GM12865 (cell line): Measurements from ENCODE around the gene TICAM2.
A peak's percentile ranks its signal among the peaks of the same experiment; 100 is the strongest.

ENCODE experiments used
- DNase-seq: peaks from one replicate; pipeline ENCODE4 v3.0.0; 2010; ENCODE audit warnings: low read depth
- H3K4me3 ChIP-seq: 2 replicates; pipeline ENCODE4 v1.5.1; 2011; ENCODE audit warnings: mild to moderate bottlenecking, low read depth, low read length, control low read depth
- CTCF ChIP-seq: IDR thresholded peaks from 2 replicates; pipeline ENCODE4 v1.5.1; 2011; ENCODE audit warnings: low read length, control low read depth, low read depth, inconsistent platforms; ENCODE audit not compliant: insufficient read depth; ENCODE audit errors: missing control alignments

Gene TICAM2

DNA sequence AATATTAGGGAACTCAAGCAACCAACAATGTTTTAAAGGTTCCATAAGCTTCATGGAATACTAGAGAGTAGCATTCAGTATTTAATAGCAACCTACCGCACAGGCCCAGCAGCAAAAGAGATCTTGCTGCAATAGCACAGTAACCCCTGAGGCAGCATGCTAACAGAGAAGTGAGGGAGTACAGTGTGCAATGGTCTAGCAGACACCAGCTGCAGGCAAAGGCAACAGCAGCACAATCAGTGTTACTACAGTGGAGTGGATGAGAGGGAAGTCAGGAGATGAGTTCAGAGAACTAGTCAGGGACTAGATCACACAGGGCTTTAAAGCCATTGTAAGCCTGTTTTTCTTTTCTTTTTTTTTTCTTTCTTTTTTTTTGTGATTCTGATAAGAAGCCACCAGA is 2.8 kb downstream of the TICAM2 start:
- no peak for TF ChIP-seq CTCF
- DNase-seq, result peak; percentile 53
- no peak overlapping the region; the same call in 1 of the 2 replicates for H3K4me3 ChIP-seq

- no peak for TF ChIP-seq CTCF
- H3K4me3 ChIP-seq, result no peak overlapping the region
- DNase-seq, result no peak
Observed at GRCh38 chr5:115594128-115595047, 7.9 kb downstream of the TICAM2 start.

GRCh38 chr5:115589043-115589442 is 13.2 kb downstream of the TICAM2 start:
- no peak for TF ChIP-seq CTCF
- DNase-seq, result no peak
- H3K4me3 ChIP-seq, result no peak overlapping the region

GRCh38 chr5:115588640-115589039 is 13.6 kb downstream of the TICAM2 start:
- peak; percentile 22 for DNase-seq
- H3K4me3 ChIP-seq, result no peak overlapping the region
- TF ChIP-seq CTCF, result no peak

DNA sequence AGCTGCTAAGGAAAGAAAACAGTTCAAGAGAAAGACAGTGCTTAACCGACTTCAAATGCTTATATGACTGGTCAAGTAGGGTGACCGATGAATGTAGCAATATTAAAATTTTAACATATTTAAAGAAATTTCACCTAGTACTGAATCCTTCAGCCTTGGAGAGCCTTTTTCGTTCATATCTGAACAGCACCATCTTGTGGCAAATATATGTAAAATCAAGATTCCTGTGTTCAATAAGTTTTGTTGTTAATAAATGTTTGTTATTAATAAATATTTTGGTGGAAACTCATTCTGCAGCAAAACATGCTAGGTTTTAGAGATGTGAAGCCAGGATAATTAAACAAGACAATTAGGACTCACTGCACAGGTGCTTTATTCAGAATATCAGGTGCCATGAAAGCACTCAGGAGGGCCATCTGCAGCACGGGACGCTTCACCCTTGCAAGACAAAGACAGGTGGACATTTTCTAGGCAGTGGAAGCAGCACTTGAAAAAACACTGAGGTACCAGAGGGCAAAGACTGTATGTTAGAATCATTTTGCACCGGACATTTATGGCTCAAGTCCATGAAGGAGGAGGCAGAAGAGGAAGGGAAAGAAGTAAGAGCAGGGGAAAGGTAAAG is 15.6 kb downstream of the TICAM2 start:
- no peak overlapping the region for H3K4me3 ChIP-seq
- DNase-seq, result peak; percentile 44
- TF ChIP-seq CTCF, result peak; percentile 27

DNA sequence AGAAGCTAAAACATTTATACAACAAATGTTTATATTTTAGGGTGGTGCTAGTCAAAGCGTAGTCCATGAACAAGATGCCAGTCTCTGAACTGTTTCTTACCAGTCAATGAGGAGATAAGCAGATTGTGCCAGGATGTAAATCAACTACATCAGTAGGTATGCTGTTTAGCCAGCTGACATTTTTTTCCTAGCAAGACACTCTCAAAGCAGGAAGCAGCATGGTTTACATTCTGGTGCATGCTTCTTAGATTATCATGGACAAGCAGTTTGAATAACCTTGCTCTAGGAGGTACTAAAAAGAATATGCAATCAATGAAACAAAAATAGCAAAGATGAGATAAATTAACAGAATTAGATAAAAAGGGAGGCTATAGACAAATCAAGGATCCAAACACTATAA is 17.0 kb downstream of the TICAM2 start:
- TF ChIP-seq CTCF, result no peak
- no peak for DNase-seq
- H3K4me3 ChIP-seq, result no peak overlapping the region
